K562 (cell line): ENCODE data around the gene CNTN4. TPM values are rescaled to one million over a fixed set of nuclear protein-coding genes. Genes with fewer than 3 reads are reported as not detected.

ENCODE experiments used
- ATAC-seq: fragments of 200-7000 bp; cut with Tn5 transposase; 3 replicates; pipeline ENCODE4 v1.9.1; 2020; ENCODE audit warnings: moderate library complexity
- BruUV-seq: library from RNA; stranded (reverse); fragments of 400-500 nt; replicated peaks from 2 replicates; lab custom pipeline; 2021; lab: Mats Ljungman, UMichigan
- CTCF ChIA-PET: fragments of 300-600 bp; formaldehyde crosslinking; extraction: SDS; loops from one replicate; lab custom pipeline; 2021; ENCODE audit warnings: low intra/inter-chr PET ratio; lab: Yijun Ruan, JAX
- POLR2A ChIA-PET: fragments of 300-600, 350-650 bp; sonication (Branson Sonifier 250); formaldehyde crosslinking; extraction: SDS; loops from one replicate; lab custom pipeline; 2021; ENCODE audit warnings: antibody characterized with exemption, inconsistent platforms; lab: Yijun Ruan, JAX
- DNase-seq, 4 experiments: peaks; one replicate each; pipeline versions ENCODE4 v3.0.0 to v3.0.0-alpha.2; 2011 to 2018; ENCODE audit warnings: low spot score in 3 of 4, mixed read lengths in 3 of 4; ENCODE audit errors: extremely low read depth in 1 of 4
- FAIRE-seq: peaks from 2 replicates; lab custom pipeline; 2011; peaks lifted over from hg19 to GRCh38; lab: Jason Lieb, UNC
- H2AFZ ChIP-seq: 2 replicates; pipeline ENCODE4 v1.6.0; 2011; ENCODE audit warnings: low read depth, low read length, control low read depth, inconsistent platforms
- H3K27ac ChIP-seq: fragments of 200-600 bp; 3 replicates; pipeline ENCODE4 v1.8.0; 2011; ENCODE audit warnings: low read depth, mild to moderate bottlenecking, control low read depth, inconsistent platforms, low read length, moderate library complexity, mixed read lengths; ENCODE audit errors: extremely low read depth
- H3K27me3 ChIP-seq, 2 experiments: fragments of 300-600 bp in 1 of 2; 2 replicates in 1 of 2; 3 replicates in 1 of 2; pipeline versions ENCODE4 v1.6.0 to v1.8.0; 2011; ENCODE audit warnings: inconsistent platforms in 2 of 2, low read length in 2 of 2, mild to moderate bottlenecking in 1 of 2, mixed read lengths in 1 of 2, moderate library complexity in 1 of 2; ENCODE audit not compliant: control insufficient read depth in 2 of 2, insufficient read depth in 2 of 2
- H3K36me3 ChIP-seq: fragments of 300-600 bp; 3 replicates; pipeline ENCODE4 v1.8.0; 2011; ENCODE audit warnings: mild to moderate bottlenecking, low read length, inconsistent platforms; ENCODE audit not compliant: control insufficient read depth, insufficient read depth
- H3K4me1 ChIP-seq, 2 experiments: fragments of 200-600 bp in 1 of 2; replicated peaks in 1 of 2; 2 replicates in 1 of 2; 3 replicates in 1 of 2; pipeline versions ENCODE4 v1.5.1 to v1.8.0; 2011; ENCODE audit warnings: inconsistent platforms in 2 of 2, low read length in 2 of 2, mild to moderate bottlenecking in 1 of 2, mixed read lengths in 1 of 2, moderate library complexity in 1 of 2; ENCODE audit not compliant: control insufficient read depth in 2 of 2, insufficient read depth in 2 of 2
- H3K4me2 ChIP-seq: 2 replicates; pipeline ENCODE4 v1.6.1; 2011; ENCODE audit warnings: low read length, control low read depth, inconsistent platforms, mixed read lengths; ENCODE audit not compliant: insufficient read depth
- H3K4me3 ChIP-seq: fragments of 200-600 bp; sonication (generic), shearing (Covaris generic); 2 replicates; pipeline ENCODE4 v1.5.1; 2016; ENCODE audit warnings: control low read depth, inconsistent platforms
- H3K79me2 ChIP-seq: fragments of 200-600 bp; 3 replicates; pipeline ENCODE4 v1.8.0; 2011; ENCODE audit warnings: low read length, inconsistent platforms; ENCODE audit not compliant: control insufficient read depth, insufficient read depth
- H3K9ac ChIP-seq, 2 experiments: 2 replicates each; pipeline versions ENCODE4 v1.6.0 to v1.6.1; 2011; ENCODE audit warnings: low read depth in 2 of 2, low read length in 2 of 2, control low read depth in 1 of 2, inconsistent platforms in 1 of 2, mild to moderate bottlenecking in 1 of 2, mixed read lengths in 1 of 2; ENCODE audit not compliant: insufficient read depth in 1 of 2
- H3K9me1 ChIP-seq: one replicate; pipeline ENCODE4 v1.6.0; 2011; ENCODE audit warnings: inconsistent platforms, mild to moderate bottlenecking, low read length, moderate library complexity; ENCODE audit not compliant: control insufficient read depth, insufficient read depth
- H3K9me3 ChIP-seq: replicated peaks from 2 replicates; pipeline ENCODE4 v1.5.1; 2011; ENCODE audit warnings: low read depth, low read length, inconsistent platforms; ENCODE audit not compliant: control insufficient read depth, insufficient read depth
- H4K20me1 ChIP-seq: replicated peaks from 2 replicates; pipeline ENCODE4 v1.6.1; 2011; ENCODE audit warnings: low read length, inconsistent platforms, mixed read lengths; ENCODE audit not compliant: control insufficient read depth, insufficient read depth
- CEBPB ChIP-seq: fragments of 450-650 bp; IDR thresholded peaks from 2 replicates; pipeline ENCODE4 v1.6.1; 2016; ENCODE audit warnings: missing genetic modification characterization, missing compliant biosample characterization
- CTBP1 ChIP-seq: fragments of 450-650 bp; IDR thresholded peaks from 2 replicates; pipeline ENCODE4 v1.6.1; 2016; ENCODE audit warnings: borderline replicate concordance
- E2F3 ChIP-seq: fragments of 250-450 bp; sonication (Bioruptor Pico); IDR thresholded peaks from 2 replicates; pipeline ENCODE4 v1.4.0; 2020; ENCODE audit warnings: mild to moderate bottlenecking
- FOXK1 ChIP-seq: sonication (generic); formaldehyde crosslinking; IDR thresholded peaks from 2 replicates; pipeline ENCODE4 v1.8.0; 2022; ENCODE audit warnings: missing genetic modification reagents, mild to moderate bottlenecking, borderline replicate concordance
- JUN ChIP-seq, 2 experiments: sonication (generic) in 1 of 2; formaldehyde crosslinking in 1 of 2; IDR thresholded peaks; 2 replicates each; pipeline versions ENCODE4 v1.6.1 to v1.8.0; 2012 to 2022; ENCODE audit warnings: borderline replicate concordance in 2 of 2, mild to moderate bottlenecking in 2 of 2, improper control_type of control experiment in 1 of 2, low read depth in 1 of 2, low read length in 1 of 2, missing genetic modification reagents in 1 of 2
- KLF6 ChIP-seq: fragments of 250-450 bp; sonication (Bioruptor Pico); IDR thresholded peaks from 2 replicates; pipeline ENCODE4 v1.4.0; 2020; ENCODE audit warnings: mild to moderate bottlenecking, moderate library complexity, borderline replicate concordance
- MBD2 ChIP-seq: sonication (generic); IDR thresholded peaks from 2 replicates; pipeline ENCODE4 v1.6.1; 2016; ENCODE audit warnings: low read depth, borderline replicate concordance
- NR1H2 ChIP-seq: sonication (generic); formaldehyde crosslinking; IDR thresholded peaks from 2 replicates; pipeline ENCODE4 v1.4.0; 2020; ENCODE audit warnings: mild to moderate bottlenecking, missing genetic modification reagents
- RAD51 ChIP-seq: fragments of 450-650 bp; IDR thresholded peaks from 2 replicates; pipeline ENCODE4 v1.7.1; 2016; ENCODE audit warnings: low read depth, mild to moderate bottlenecking, borderline replicate concordance
- RBM34 ChIP-seq: fragments of 200-400 bp; formaldehyde crosslinking; IDR thresholded peaks from 2 replicates; pipeline ENCODE4 v1.6.1; 2018; ENCODE audit warnings: low read length, borderline replicate concordance; ENCODE audit not compliant: insufficient read depth
- RUNX1 ChIP-seq: sonication (generic); IDR thresholded peaks from 2 replicates; pipeline ENCODE4 v1.6.1; 2016; ENCODE audit warnings: antibody characterized with exemption, low read depth
- ZNF184 ChIP-seq: sonication (generic); formaldehyde crosslinking; IDR thresholded peaks from 2 replicates; pipeline ENCODE4 v1.5.0; 2020; ENCODE audit warnings: missing genetic modification reagents
- ZNF668 ChIP-seq: fragments of 250-450 bp; sonication (Bioruptor Pico); IDR thresholded peaks from 2 replicates; pipeline ENCODE4 v1.8.0; 2022; ENCODE audit warnings: mild to moderate bottlenecking, inconsistent platforms
- WGBS: fragments of 100-300 bp; shearing (Covaris generic); methylation state at CpG from one replicate; pipeline ENCODE4 v1.1.6; 2016; ENCODE audit warnings: low coverage, mixed read lengths; ENCODE audit not compliant: insufficient coverage; ENCODE audit errors: missing lambda C conversion rate; 5-methylcytosine and 5-hydroxymethylcytosine counted together
- in situ Hi-C: fragments of 300-500 bp; cut with MboI; formaldehyde crosslinking; loops from 4 replicates; pipeline ENCODE4 v1.15.0; 2018; ENCODE audit warnings: inconsistent platforms, mixed read lengths
- intact Hi-C: fragments of 100-400 bp; cut with micrococcal nuclease; formaldehyde crosslinking; loops from 2 replicates; pipeline ENCODE4 v1.14.2; 2022
- polyA plus RNA-seq, 8 experiments: library from polyadenylated mRNA; depleted of rRNA in 4 of 8; stranded (reverse) in 5 of 8; unstranded in 3 of 8; fragments of >200 nt; fragmentation: Nextera tagmentation in 2 of 8; fragmentation: Illumina TruSeq in 1 of 8; extraction: Ambion mirVana in 2 of 8; extraction: Trizol in 1 of 8; gene quantifications; 2 replicates each; pipeline versions ENCODE4 v1.2.1 to v1.2.3, GENCODE V29; 2011 to 2014; ENCODE audit warnings: inconsistent platforms in 1 of 8, missing spikeins in 1 of 8
- total RNA-seq, 7 experiments: library from RNA; depleted of rRNA in 6 of 7; stranded (reverse); fragments of >200 nt in 6 of 7; fragmentation: Illumina TruSeq in 2 of 7; extraction: Trizol in 2 of 7; gene quantifications; 2 replicates each; pipeline versions ENCODE4 v1.2.1 to v1.2.3, GENCODE V29; 2011 to 2021; ENCODE audit warnings: low replicate concordance in 1 of 7
- TF ChIP-seq, protein P1 (sequence below): fragments of 200-800 bp; sonication (Bioruptor generic); IDR thresholded peaks from 2 replicates; pipeline ENCODE4 v1.6.1; 2016; ENCODE audit warnings: missing genetic modification characterization, missing compliant biosample characterization
- TF ChIP-seq, protein P2 (sequence below): fragments of 450-650 bp; IDR thresholded peaks from 2 replicates; pipeline ENCODE4 v1.6.1; 2018; ENCODE audit not compliant: partially characterized antibody

Gene CNTN4
- total and polyA plus RNA-seq, 9 of the 15 experiments (the other 6 are each of a cell fraction or from before 2014, with no cell fraction given) = not detected

DNA sequence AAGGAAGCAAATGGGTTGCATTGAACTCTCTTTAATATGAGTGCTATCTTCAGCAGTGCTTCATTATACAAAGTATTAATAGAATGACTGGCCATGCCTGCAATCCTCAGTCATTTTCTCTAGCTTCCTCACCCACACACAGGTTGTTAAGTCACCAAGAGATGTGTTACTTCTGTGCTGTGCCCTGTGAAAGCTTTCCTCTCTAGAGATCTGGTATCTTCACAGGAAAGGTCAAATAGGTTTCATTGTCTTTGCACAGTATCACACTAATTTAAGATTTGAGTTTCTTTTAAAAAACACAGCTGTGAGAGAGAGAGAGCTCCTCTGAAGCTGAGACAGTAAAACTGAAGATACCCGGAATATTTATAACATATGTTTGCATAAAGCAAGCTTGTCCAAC lies 278.6 kb downstream of the CNTN4 start:
- Histone ChIP-seq H3K4me2 (no peak overlapping the region), H3K4me1 (no peaks in the 10 kb centered on the region), H4K20me1 (no peaks in the 10 kb centered on the region), H3K9me1 (no peaks in the 10 kb centered on the region), H3K9ac (no peak overlapping the region), H2AFZ (no peak overlapping the region), H3K4me3 (no peak overlapping the region), H3K27me3 (no peaks in the 10 kb centered on the region), H3K27ac (no peak overlapping the region), H3K36me3 (no peaks in the 10 kb centered on the region), H3K79me2 (no peaks in the 10 kb centered on the region), H3K9me3 (no peaks in the 10 kb centered on the region)
- CTCF ChIA-PET = no interaction called here
- ATAC-seq = no peak
- DNase-seq = no peak
- WGBS = 0% methylated on average over 1 of the region's 1 CpG
- no peak for FAIRE-seq
- in situ Hi-C loops (no loop called here), intact Hi-C loops (no loop called here)
- POLR2A ChIA-PET = no interaction called here
- no TSS peak for BruUV-seq
- TF ChIP-seq RBM34 (no peak), ZNF668 (no peak), JUN (IDR thresholded peaks at IDR 0.05; ENCODE audit: borderline replicate concordance, low read depth, low read length) (no peak), JUN (CRISPR knock-in tag; IDR thresholded peaks at IDR 0.05; ENCODE audit: borderline replicate concordance) (no peak), ZNF184 (CRISPR knock-in tag) (no peak), MBD2 (no peak), CEBPB (no peak), E2F3 (CRISPR knock-in tag) (no peak), RAD51 (no peak), KLF6 (CRISPR knock-in tag) (no peak), FOXK1 (CRISPR knock-in tag) (no peak), CTBP1 (no peak), NR1H2 (CRISPR knock-in tag) (no peak), RUNX1 (no peak)
- TF ChIP-seq, protein P1, sequence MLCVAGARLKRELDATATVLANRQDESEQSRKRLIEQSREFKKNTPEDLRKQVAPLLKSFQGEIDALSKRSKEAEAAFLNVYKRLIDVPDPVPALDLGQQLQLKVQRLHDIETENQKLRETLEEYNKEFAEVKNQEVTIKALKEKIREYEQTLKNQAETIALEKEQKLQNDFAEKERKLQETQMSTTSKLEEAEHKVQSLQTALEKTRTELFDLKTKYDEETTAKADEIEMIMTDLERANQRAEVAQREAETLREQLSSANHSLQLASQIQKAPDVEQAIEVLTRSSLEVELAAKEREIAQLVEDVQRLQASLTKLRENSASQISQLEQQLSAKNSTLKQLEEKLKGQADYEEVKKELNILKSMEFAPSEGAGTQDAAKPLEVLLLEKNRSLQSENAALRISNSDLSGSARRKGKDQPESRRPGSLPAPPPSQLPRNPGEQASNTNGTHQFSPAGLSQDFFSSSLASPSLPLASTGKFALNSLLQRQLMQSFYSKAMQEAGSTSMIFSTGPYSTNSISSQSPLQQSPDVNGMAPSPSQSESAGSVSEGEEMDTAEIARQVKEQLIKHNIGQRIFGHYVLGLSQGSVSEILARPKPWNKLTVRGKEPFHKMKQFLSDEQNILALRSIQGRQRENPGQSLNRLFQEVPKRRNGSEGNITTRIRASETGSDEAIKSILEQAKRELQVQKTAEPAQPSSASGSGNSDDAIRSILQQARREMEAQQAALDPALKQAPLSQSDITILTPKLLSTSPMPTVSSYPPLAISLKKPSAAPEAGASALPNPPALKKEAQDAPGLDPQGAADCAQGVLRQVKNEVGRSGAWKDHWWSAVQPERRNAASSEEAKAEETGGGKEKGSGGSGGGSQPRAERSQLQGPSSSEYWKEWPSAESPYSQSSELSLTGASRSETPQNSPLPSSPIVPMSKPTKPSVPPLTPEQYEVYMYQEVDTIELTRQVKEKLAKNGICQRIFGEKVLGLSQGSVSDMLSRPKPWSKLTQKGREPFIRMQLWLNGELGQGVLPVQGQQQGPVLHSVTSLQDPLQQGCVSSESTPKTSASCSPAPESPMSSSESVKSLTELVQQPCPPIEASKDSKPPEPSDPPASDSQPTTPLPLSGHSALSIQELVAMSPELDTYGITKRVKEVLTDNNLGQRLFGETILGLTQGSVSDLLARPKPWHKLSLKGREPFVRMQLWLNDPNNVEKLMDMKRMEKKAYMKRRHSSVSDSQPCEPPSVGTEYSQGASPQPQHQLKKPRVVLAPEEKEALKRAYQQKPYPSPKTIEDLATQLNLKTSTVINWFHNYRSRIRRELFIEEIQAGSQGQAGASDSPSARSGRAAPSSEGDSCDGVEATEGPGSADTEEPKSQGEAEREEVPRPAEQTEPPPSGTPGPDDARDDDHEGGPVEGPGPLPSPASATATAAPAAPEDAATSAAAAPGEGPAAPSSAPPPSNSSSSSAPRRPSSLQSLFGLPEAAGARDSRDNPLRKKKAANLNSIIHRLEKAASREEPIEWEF = no peak
- TF ChIP-seq, protein P2, sequence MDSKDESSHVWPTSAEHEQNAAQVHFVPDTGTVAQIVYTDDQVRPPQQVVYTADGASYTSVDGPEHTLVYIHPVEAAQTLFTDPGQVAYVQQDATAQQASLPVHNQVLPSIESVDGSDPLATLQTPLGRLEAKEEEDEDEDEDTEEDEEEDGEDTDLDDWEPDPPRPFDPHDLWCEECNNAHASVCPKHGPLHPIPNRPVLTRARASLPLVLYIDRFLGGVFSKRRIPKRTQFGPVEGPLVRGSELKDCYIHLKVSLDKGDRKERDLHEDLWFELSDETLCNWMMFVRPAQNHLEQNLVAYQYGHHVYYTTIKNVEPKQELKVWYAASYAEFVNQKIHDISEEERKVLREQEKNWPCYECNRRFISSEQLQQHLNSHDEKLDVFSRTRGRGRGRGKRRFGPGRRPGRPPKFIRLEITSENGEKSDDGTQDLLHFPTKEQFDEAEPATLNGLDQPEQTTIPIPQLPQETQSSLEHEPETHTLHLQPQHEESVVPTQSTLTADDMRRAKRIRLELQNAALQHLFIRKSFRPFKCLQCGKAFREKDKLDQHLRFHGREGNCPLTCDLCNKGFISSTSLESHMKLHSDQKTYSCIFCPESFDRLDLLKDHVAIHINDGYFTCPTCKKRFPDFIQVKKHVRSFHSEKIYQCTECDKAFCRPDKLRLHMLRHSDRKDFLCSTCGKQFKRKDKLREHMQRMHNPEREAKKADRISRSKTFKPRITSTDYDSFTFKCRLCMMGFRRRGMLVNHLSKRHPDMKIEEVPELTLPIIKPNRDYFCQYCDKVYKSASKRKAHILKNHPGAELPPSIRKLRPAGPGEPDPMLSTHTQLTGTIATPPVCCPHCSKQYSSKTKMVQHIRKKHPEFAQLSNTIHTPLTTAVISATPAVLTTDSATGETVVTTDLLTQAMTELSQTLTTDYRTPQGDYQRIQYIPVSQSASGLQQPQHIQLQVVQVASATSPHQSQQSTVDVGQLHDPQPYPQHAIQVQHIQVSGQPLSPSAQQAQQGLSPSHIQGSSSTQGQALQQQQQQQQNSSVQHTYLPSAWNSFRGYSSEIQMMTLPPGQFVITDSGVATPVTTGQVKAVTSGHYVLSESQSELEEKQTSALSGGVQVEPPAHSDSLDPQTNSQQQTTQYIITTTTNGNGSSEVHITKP = no peak
